HepG2 (cell line): ENCODE results near the gene MYORG. TPM values are rescaled to one million over a fixed set of nuclear protein-coding genes. Genes with fewer than 3 reads are reported as not detected.

ENCODE experiments used
- CENPT ChIP-seq: sonication (generic); formaldehyde crosslinking; IDR thresholded peaks from 2 replicates; pipeline ENCODE4 v1.8.0; 2022; ENCODE audit warnings: low read depth, mild to moderate bottlenecking, moderate library complexity, missing genetic modification reagents
- HDAC2 ChIP-seq: sonication (generic); formaldehyde crosslinking; IDR thresholded peaks from 2 replicates; pipeline ENCODE4 v1.4.0; 2020; ENCODE audit warnings: missing genetic modification reagents
- HMG20A ChIP-seq: IDR thresholded peaks from 2 replicates; pipeline ENCODE4 v1.6.1; 2016; ENCODE audit warnings: borderline replicate concordance
- KLF16 ChIP-seq, 2 experiments: sonication (generic) in 1 of 2; formaldehyde crosslinking in 1 of 2; IDR thresholded peaks; 2 replicates each; pipeline versions ENCODE4 v1.6.1 to v1.8.0; 2016 to 2023; ENCODE audit warnings: missing genetic modification reagents in 2 of 2, missing compliant biosample characterization in 1 of 2
- LRRFIP1 ChIP-seq: sonication (generic); formaldehyde crosslinking; conservative IDR thresholded peaks from 2 replicates; pipeline ENCODE4 v1.4.0; 2020; ENCODE audit warnings: missing genetic modification reagents
- MTA1 ChIP-seq: sonication (generic); formaldehyde crosslinking; IDR thresholded peaks from 2 replicates; pipeline ENCODE4 v1.4.0; 2020; ENCODE audit warnings: missing genetic modification reagents, mild to moderate bottlenecking, borderline replicate concordance
- NONO ChIP-seq, 2 experiments: fragments of 450-650 bp in 1 of 2; sonication (generic) in 1 of 2; formaldehyde crosslinking in 1 of 2; IDR thresholded peaks in 1 of 2; conservative IDR thresholded peaks in 1 of 2; 2 replicates each; pipeline versions ENCODE4 v1.6.1 to v1.8.0; 2017 to 2022; ENCODE audit warnings: mild to moderate bottlenecking in 1 of 2, missing genetic modification reagents in 1 of 2, moderate library complexity in 1 of 2
- RAD21 ChIP-seq: fragments of 450-650 bp; formaldehyde crosslinking; IDR thresholded peaks from 2 replicates; pipeline ENCODE4 v1.5.0; 2020; ENCODE audit warnings: mild to moderate bottlenecking
- RFX1 ChIP-seq: fragments of 450-650 bp; IDR thresholded peaks from 2 replicates; pipeline ENCODE4 v1.6.1; 2017
- TEF ChIP-seq: sonication (generic); formaldehyde crosslinking; IDR thresholded peaks from 2 replicates; pipeline ENCODE4 v1.5.0; 2020; ENCODE audit warnings: missing genetic modification reagents
- ZBTB37 ChIP-seq: sonication (generic); formaldehyde crosslinking; IDR thresholded peaks from 2 replicates; pipeline ENCODE4 v1.4.0; 2020; ENCODE audit warnings: mild to moderate bottlenecking, missing genetic modification reagents
- ZNF121 ChIP-seq: sonication (generic); formaldehyde crosslinking; IDR thresholded peaks from 2 replicates; pipeline ENCODE4 v1.5.0; 2020; ENCODE audit warnings: mild to moderate bottlenecking, missing genetic modification reagents
- ZNF598 ChIP-seq: sonication (generic); formaldehyde crosslinking; IDR thresholded peaks from 2 replicates; pipeline ENCODE4 v1.5.1; 2020; ENCODE audit warnings: mild to moderate bottlenecking, missing genetic modification reagents, borderline replicate concordance
- ZNF644 ChIP-seq: IDR thresholded peaks from 2 replicates; pipeline ENCODE4 v1.6.1; 2016; ENCODE audit warnings: low read depth
- ZNF678 ChIP-seq: sonication (generic); formaldehyde crosslinking; IDR thresholded peaks from 2 replicates; pipeline ENCODE4 v1.4.0; 2020; ENCODE audit warnings: mild to moderate bottlenecking, missing genetic modification reagents
- ZNF704 ChIP-seq: sonication (generic); formaldehyde crosslinking; IDR thresholded peaks from 2 replicates; pipeline ENCODE4 v1.8.1; 2023; ENCODE audit warnings: mild to moderate bottlenecking, inconsistent platforms, moderate library complexity, missing genetic modification reagents, borderline replicate concordance
- ZNF790 ChIP-seq: sonication (generic); formaldehyde crosslinking; IDR thresholded peaks from 2 replicates; pipeline ENCODE4 v1.8.0; 2022; ENCODE audit warnings: missing genetic modification reagents, mild to moderate bottlenecking, borderline replicate concordance
- polyA plus RNA-seq, 8 experiments: library from polyadenylated mRNA; depleted of rRNA in 3 of 8; stranded (reverse) in 7 of 8; unstranded in 1 of 8; fragments of >200 nt; fragmentation: Illumina TruSeq in 4 of 8; extraction: Trizol in 4 of 8; gene quantifications; 2 replicates each; pipeline versions ENCODE4 v1.2.1 to v1.2.3, GENCODE V29; 2011 to 2016; ENCODE audit warnings: low read depth in 4 of 8, missing spikeins in 1 of 8, mixed read lengths in 1 of 8; ENCODE audit not compliant: insufficient read depth in 1 of 8
- total RNA-seq, 5 experiments: library from RNA; depleted of rRNA; stranded (reverse); fragments of >200 nt; fragmentation: Illumina TruSeq; extraction: Trizol; gene quantifications; 2 replicates each; pipeline ENCODE4 v1.2.3, GENCODE V29; 2016; ENCODE audit warnings: low read depth in 1 of 5
- TF ChIP-seq, protein P1 (sequence below): sonication (generic); formaldehyde crosslinking; IDR thresholded peaks from 2 replicates; pipeline ENCODE4 v1.4.0; 2020; ENCODE audit warnings: mild to moderate bottlenecking, missing genetic modification reagents
- TF ChIP-seq, protein P2 (sequence below): sonication (generic); formaldehyde crosslinking; IDR thresholded peaks from 2 replicates; pipeline ENCODE4 v1.5.1; 2020; ENCODE audit warnings: mild to moderate bottlenecking, missing genetic modification reagents, borderline replicate concordance

The MYORG gene
- total and polyA plus RNA-seq, 2 of the 13 experiments (the other 11 are each of a cell fraction or from before 2014, with no cell fraction given): 11.1 to 22.4 TPM

DNA sequence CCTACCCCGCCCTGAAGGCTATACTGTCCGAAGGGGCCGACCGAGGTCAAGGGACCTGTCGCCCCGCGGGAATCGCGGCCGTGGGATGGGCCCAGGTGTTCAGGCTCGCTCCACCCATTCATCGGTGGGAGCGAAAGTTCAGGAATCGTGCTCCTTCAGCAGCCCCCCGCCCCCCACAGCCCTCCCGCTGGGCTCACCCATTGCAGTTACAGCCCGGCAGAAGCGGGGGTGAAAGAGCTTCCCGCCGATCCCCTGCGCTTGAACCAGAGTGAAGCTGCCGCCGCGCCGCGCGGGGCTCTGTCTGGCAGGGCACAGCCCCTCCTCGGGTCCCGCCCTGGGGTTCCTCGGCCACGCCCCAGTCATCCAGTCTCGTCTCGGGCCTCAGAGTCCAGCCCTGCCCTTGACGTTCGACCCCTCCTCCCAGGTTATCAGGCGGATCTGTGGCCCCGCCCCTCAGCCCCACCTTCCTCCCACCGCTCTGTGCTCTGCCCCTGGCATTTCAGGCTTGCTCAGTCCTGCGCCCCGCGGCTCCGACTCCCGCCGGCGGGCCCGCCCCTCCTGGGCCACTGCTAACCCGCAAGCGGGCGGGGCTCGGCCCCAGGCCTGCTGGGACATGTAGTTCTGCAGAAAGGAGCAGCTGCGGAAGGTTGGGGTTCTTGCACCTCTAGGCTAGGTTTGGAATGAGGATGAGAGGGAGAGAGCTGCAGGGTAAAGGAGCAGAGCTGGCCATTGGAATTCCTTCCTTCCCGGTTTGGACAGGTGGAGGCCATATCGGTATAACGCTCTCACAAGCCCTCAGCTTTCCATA, at the start of gene MYORG (continued):
- TF ChIP-seq ZBTB37 (CRISPR knock-in tag): 0 out of 2 replicates have a peak, but pooled peaks have one; percentile 38
- TF ChIP-seq, protein P1, sequence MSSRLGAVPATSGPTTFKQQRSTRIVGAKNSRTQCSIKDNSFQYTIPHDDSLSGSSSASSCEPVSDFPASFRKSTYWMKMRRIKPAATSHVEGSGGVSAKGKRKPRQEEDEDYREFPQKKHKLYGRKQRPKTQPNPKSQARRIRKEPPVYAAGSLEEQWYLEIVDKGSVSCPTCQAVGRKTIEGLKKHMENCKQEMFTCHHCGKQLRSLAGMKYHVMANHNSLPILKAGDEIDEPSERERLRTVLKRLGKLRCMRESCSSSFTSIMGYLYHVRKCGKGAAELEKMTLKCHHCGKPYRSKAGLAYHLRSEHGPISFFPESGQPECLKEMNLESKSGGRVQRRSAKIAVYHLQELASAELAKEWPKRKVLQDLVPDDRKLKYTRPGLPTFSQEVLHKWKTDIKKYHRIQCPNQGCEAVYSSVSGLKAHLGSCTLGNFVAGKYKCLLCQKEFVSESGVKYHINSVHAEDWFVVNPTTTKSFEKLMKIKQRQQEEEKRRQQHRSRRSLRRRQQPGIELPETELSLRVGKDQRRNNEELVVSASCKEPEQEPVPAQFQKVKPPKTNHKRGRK (CRISPR knock-in tag): no peak
- peak in 1 of 2 experiments; percentile 52; a peak in 1 of 4 replicates for TF ChIP-seq KLF16 (CRISPR knock-in tag; IDR thresholded peaks at IDR 0.05)
- TF ChIP-seq ZNF678 (CRISPR knock-in tag): 0 out of 2 replicates have a peak, but pooled peaks have one; percentile 42
- TF ChIP-seq MTA1: no peak
- TF ChIP-seq, protein P2, sequence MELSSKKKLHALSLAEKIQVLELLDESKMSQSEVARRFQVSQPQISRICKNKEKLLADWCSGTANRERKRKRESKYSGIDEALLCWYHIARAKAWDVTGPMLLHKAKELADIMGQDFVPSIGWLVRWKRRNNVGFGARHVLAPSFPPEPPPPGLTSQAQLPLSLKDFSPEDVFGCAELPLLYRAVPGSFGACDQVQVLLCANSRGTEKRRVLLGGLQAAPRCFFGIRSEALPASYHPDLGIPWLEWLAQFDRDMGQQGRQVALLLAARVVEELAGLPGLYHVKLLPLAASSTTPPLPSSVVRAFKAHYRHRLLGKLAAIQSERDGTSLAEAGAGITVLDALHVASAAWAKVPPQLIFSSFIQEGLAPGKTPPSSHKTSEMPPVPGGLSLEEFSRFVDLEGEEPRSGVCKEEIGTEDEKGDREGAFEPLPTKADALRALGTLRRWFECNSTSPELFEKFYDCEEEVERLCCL (CRISPR knock-in tag): no peak
- peak; percentile 44 for TF ChIP-seq RAD21 (CRISPR knock-in tag)
- no peak for TF ChIP-seq ZNF704 (CRISPR knock-in tag)
- no peak for TF ChIP-seq ZNF121 (CRISPR knock-in tag)
- no peak for TF ChIP-seq TEF (CRISPR knock-in tag)
- no peak for TF ChIP-seq ZNF598 (CRISPR knock-in tag)
- TF ChIP-seq CENPT (CRISPR knock-in tag): no peak
- TF ChIP-seq LRRFIP1 (CRISPR knock-in tag): no peak
- TF ChIP-seq ZNF644: no peak
- TF ChIP-seq HMG20A (CRISPR knock-in tag): no peak
- peak; percentile 53; the same call in 1 of the 2 replicates for TF ChIP-seq HDAC2 (CRISPR knock-in tag)
- TF ChIP-seq RFX1: no peak
- no peak; the same call in 1 of the 2 replicates for TF ChIP-seq ZNF790 (CRISPR knock-in tag)
- TF ChIP-seq NONO (IDR thresholded peaks at IDR 0.05): no peak
- peak; percentile 81 for TF ChIP-seq NONO (CRISPR knock-in tag; conservative IDR thresholded peaks at IDR 0.05)
